ENCODE data around the gene PRKCE.

DNA sequence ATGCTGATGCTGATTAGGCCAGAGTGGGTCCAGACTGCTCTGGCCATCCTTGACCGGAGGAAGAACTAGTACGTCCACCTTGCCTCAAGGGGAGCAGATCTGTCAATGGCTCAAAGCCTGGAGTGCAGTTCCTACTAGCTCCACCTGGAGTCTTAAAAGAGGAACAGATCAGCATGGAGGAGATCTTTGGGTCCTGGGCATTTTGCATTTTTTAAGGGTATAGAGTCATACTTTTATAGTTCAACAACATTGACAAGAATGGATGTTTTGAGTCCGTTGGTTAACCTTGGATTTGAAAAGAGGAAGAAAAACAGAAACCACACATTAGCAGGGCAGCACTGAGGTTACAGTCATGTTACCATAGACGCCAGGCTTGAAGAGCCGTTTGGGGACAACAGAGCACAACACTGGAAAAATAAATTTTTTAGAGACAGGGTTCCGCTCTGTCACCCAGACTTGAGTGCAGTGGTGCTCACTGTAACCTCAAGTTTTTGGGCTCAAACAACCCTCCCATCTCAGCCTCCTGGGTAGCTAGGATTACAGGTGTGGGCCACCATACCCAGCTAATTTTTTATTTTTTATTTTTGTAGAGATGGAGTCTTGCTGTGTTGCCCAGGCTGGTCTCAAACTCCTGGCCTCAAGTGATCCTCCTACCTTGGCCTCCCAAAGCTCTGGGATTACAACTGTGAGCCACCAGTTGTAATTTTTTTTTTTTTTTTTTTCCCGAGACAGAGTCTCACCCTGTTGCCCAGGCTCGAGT is 78.5 kb downstream of the PRKCE start:
- TF ChIP-seq SUZ12 (IDR thresholded peaks at IDR 0.05; ENCODE audit: extremely low read depth, insufficient read depth, insufficient read length): no peak
- no peak for TF ChIP-seq ZNF274 (IDR thresholded peaks at IDR 0.05; ENCODE audit: low read depth, low read length)

Data from NT2/D1 (cell line).